H7 (cell line): ENCODE results near the gene DENND5B. TPM values are rescaled to one million over a fixed set of nuclear protein-coding genes. Genes with fewer than 3 reads are reported as not detected.

ENCODE experiments used
- total RNA-seq: library from RNA; depleted of rRNA; stranded (reverse); fragments of >200 nt; shearing (Covaris generic); gene quantifications from 2 replicates; pipeline ENCODE4 v1.2.3, GENCODE V29; 2014; rRNA removed

The DENND5B gene
- total RNA-seq, 1 experiment from 2014 or later = 14.2 TPM

Other genes with a start within 250 kb of the DENND5B start
- 0.78 and 1.6 TPM in 2 replicates for gene ETFBKMT, start 68.6 kb upstream of the DENND5B start, total RNA-seq
- 19.2 and 23.4 TPM in 2 replicates for gene AMN1, start 137.9 kb upstream of the DENND5B start, total RNA-seq